NCI-H226 (cell line): ENCODE results near the gene SEPHS1.
A peak's percentile ranks its signal among the peaks of the same experiment; 100 is the strongest.
"Not testable (repeated sequence)": the region's sequence is repeated elsewhere in the genome, so short reads cannot be mapped to it uniquely, and the experiment has no call there.

Experiments used
- DNase-seq: peaks from one replicate; pipeline ENCODE4 v3.0.0-alpha.2; 2015

Gene SEPHS1, protein sequence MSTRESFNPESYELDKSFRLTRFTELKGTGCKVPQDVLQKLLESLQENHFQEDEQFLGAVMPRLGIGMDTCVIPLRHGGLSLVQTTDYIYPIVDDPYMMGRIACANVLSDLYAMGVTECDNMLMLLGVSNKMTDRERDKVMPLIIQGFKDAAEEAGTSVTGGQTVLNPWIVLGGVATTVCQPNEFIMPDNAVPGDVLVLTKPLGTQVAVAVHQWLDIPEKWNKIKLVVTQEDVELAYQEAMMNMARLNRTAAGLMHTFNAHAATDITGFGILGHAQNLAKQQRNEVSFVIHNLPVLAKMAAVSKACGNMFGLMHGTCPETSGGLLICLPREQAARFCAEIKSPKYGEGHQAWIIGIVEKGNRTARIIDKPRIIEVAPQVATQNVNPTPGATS

DNA sequence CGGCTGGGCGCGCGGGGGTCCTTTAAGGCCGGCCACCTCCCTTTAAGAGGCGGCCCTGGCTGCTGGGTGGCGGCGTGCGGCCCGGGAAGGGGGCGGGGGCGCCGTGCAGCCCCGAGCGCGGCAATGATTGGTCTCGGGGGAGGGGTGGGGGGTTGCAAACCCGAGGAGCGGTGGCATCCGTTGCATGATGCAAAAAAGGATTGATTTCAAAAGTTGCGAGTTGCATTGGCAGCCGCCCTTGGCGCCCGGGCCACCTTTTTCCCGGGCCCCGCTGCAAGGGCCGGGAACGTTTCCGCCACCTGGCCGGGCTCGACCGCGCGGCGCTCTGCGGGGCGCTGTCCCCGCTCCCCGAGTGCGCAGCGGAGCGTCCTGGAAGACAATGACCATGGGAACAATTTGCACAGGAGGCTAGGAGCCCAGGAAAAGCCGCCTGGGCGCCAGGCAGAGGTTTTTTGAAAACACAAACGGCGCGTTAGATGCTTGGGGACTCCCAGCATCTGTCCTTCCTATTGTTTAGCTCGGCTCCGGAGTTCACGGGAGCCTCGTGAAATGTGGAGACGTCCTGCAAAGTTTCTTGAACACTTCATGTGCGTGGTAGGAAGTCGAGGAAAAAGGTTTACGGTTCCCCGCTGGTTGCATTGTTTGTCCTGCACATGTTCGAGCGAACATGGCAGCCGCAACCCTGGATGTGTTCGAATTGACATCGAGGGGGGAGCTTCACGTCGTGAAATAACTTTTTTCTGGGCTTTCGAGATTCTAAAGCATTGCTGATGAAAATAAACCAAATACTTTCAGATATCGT lies at the start of gene SEPHS1:
TSS of gene SEPHS1 (minus strand) at position 78 of the 802 bp plus-strand sequence. CDS start 3,343 bp downstream, outside the sequence.
- peak; percentile 32 for DNase-seq

DNA sequence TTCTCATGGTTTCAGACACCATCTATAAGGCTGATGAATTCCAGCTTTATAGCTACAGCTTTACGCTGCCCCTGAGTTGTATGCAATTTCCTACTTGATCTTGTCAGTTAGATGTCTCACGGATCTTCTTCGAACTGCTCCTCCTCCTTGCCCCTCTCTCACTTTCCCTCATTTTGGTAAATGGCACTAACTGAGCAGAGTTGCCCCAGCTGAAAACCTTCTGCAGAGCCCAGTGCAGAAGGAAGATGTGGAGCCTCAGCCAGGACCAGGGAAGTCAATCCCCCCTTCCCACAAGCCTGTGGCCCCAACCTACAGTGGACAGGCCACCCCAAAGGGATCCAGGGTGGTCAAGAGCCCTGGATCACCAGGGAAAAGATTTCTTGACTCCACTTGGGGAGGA lies 49.0 kb upstream of the SEPHS1 start:
- no peak for DNase-seq

DNA sequence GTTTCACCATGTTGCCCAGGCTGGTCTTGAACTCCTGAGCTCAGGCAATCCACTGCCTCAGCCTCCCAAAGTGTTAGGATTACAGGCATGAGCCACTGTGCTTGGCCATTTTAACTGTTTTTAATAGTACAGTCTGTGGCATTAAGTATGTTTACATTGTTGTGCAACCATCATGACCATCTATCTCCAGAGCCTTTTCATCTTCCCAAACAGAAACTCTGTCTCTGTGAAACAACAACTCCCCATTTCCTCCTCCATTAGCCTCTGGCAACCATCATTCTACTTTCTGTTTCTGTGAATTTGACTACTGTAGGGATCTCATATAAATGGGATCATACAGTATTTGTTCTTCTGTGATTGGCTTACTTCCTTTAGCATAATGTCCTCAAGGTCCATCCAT lies 48.3 kb upstream of the SEPHS1 start:
- peak; percentile 17 for DNase-seq

DNA sequence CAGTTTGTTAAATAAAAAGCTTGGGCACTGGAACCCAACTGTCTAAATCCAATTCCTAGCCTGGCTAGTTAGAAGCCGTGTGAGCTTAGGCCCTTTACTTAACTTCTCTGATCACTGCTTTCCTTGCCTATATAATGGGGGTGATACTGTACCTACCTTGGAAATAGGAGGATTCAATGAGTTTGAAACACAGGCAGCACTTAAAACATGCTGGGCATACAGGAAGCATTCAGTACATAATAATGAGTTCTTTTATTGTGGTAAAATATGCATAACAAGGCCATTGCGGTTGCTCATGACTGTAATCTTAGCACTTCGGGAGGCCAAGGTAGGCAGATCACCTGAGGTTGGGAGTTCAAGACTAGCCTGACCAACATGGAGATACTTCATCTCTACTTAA lies 47.4 kb upstream of the SEPHS1 start:
- DNase-seq = no peak

DNA sequence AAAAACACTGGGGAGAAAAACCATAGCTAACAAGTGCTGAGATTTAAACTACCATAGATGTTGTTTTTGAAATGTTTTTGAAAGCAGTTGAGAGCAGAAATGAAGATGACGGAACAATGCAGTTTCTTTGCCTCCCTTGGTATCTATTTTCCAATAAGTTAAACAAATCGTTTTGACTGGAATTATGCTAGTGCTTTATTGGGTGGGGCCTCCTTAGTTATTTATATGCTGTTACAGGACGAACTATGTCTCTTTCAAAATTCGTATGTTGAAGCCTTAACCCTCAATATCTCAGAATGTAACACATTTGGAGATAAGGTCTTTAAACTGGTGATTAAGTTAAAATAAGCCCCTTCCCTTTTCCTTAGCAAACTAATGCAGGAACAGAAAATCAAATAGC lies 45.5 kb upstream of the SEPHS1 start:
- no peak for DNase-seq

DNA sequence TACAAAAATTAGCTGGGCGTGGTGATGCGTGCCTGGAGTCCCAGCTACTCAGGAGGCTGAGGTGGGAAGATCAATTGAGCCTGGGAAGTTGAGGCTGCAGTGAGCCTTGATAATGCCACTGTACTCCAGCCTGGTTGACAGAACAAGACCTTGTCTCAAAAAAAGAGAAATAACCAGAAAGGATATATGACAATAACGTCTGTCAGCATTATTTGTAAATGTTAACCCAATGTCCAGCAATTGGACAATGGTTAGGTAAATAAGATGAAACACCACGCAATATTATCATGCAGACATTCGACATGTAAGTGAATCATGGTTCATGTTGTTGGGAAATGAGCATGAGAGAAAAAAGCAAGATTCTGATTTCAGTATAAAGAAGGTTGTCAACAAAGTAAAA lies 44.6 kb upstream of the SEPHS1 start:
- no peak for DNase-seq

DNA sequence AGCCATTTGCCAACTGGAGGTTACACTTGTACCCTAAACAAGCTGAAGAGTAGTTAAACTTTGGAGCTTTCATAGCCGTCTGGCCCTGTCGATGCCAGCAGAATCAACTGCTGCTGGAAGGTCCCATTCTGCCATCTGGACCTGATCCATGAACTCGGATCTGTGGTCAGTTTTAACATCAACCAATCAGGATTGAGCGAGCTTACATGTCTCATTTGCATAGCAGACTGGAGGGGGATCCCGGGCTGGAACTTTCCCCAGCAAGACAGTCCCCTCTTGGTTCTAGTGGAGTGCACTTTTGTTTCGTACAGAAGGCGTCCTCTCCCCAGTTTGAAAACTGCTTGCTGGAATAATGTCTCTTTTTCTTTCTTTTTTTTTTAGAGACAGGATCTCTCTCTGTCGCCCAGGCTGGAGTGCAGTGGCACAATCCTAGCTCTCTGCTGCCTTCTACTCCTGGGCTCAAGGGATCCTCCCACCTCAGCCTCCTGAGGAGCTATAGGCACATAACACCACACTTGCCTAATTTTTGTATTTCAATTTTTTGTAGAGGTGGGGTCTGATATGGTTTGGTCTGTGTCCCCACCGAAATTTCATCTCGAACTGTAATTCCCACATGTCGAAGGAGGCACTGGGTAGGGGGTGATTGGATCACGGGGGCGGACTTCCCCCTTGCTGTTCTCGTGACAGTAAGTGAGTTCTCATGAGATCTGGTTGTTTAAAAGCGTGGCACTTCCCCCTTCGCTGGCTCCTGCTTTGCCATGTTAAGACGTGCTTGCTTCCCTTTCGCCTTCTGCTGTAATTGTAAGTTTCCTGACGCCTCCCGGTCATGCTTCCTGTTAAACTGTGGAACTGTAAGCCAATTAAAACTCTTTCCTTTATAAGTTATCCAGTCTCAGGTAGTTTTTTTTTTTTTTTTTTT lies 42.8 kb upstream of the SEPHS1 start:
- DNase-seq = no peak

DNA sequence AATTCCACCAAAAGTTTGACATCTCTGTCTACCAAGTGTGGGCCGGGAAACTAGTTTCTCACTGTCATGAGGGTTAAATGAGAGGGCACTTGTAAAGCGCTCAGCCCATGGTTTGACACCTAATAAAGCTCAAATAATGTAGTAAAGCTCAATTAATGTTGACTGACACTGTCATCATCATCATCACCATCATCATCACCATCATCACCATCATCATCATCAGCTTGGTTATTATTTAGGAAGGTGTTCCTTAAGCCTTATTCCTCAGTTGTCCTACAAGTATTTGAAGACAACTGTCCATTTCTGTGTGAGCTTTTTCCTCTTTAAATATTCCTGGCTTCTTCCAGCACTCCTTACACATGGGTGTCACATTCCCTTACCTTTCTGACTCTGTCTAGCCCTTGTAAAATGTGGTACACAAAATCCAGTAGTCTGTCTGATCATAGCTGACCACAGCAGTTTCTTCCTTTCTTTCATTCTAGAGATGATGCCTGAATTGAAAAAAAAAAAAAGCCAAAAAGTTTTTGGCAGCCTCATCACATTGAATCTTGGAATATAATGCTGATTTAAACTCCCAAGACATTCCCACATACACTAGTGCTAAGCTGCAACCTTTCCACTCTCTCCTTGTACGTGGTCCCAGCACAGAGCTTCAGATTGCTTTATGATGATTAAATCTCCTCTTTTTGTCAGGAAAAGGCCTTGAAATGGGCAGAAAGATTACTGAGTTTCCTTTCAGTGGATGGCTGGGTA lies 40.6 kb upstream of the SEPHS1 start:
- no peak for DNase-seq

DNA sequence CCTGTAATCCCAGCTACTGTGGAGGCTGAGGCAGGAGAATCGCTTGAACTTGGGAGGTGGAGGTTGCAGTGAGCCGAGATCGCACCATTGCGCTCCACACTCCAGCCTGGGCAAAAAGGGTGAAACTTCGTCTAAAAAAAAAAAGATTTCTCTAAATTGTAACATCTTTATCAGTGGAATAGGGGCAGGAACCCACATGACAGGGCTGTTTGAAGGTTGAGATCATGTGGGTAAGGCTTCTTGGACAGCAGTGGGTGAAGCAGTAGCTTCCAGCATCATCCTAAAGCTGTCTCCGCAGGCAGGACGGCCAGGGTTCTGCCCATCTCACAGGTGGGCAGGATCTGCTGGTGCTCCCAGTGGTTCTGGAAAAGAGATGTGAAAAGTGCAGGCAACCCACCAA lies 37.9 kb upstream of the SEPHS1 start:
- DNase-seq = no peak

DNA sequence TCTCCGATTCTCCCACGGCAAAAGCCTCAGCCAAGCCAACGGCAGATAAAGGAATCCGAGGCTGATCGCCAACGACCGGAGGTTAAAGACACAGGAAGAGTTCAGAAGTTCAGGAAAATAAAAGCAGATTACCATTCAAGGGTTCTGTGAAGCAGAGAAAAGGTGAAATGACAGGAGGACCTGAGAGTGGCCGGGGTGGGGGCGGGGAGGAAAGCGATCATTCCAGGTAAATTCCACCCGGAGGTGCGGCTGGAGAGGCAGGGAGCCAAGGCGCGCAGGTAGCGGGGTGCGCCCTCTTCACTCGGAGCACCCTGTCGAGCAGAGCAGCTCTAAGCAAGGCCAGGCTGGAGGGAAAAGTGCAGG lies 35.3 kb upstream of the SEPHS1 start:
- no peak for DNase-seq

DNA sequence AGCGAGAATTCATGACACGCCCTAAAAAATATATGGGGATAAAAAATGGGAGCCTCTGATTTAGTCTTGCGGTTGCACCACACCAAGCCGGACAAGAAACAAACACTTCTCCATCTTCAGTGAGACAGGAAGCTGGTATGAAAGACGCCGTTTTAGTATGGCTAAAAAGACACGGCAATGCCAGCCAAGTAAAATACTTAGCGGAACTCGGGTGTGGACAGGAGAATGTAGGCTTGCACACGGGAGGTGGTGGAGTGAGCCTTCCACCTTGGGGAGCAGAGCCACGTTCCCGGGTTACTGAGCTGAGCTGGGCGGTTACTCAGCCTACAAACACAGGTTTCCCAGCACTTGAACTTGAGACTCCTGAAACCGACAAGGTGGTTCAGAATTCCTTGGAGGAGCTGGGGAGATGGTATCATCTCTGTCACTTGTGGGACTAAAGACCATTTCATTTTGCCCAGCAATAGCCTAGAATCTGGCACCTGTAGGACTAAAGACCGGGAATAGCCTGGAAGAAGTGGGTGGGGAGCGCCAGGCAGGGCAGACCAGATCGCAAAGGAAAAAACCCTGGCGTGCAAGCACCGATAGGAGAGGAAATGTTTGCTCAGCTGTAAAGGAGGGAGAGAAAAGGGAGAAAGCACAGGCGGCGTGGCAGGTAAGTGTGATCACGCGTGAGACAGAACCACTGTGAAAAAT lies 34.8 kb upstream of the SEPHS1 start:
- DNase-seq = no peak

DNA sequence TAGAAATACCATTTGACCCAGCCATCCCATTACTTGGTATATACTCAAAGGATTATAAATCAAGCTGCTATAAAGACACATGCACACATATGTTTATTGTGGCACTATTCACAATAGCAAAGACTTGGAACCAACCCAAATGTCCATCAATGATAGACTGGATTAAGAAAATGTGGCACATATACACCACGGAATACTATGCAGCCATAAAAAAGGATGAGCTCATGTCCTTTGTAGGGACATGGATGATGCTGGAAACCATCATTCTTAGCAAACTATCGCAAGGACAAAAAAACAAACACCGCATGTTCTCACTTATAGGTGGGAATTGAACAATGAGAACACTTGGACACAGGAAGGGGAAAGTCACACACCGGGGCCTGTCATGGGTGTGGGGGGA lies 31.0 kb upstream of the SEPHS1 start:
- DNase-seq = not testable (repeated sequence)

DNA sequence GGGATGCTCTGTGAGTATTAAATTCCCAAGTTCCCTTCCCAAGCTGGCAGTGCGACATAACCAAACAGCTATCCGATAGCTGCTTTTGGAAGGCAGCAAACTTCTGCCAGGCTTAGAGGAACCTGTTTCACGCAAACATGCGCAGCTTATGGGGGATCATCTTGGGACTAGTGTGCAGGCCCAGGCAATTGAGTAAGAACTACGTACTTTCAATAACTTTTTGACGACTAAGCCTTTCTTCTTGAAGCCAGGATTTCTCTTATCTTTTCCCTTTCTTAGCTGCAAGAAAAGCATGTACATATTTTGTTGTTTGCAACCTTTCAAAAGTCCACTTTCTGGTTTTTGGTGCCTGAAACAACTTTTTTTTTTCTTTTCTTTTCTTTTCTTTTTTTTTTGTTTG lies 28.7 kb upstream of the SEPHS1 start:
- DNase-seq = no peak

DNA sequence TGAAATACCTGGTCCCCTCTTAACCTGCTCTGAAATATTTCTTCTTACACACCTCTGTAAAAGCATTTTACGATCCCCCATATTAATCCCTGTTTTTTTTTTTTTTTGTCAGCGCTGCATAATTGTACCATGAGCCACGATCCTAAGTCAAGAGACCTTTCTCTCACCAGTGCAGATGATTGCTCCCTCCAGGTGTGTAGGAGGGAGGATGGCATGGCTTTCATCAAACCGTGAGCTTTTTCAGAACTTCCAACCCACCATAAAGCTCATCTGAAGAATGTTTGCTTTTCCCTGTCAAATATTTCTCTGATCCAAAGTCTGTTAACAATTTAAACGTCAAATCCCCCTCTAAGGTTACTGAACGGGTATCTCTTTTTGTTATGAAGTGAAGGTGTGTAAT lies 28.2 kb upstream of the SEPHS1 start:
- DNase-seq = no peak

DNA sequence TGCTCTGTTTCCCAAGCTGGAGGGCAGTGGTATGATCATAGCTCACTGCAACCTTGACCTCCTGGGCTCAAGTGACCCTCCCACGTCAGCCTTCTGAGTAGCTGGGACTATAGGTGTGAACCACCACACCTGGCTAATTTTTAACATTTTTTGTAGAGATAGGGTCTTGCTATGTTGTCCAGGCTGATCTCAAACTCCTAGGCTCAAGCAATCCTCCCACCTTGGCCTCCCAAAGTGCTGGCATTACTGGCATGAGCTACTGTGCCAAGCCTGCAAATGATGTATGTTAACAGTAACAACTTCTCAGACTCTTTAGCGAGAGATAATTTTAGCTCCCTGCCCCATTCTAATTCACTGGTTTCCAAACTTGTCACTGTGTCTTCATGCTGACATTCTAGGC lies 27.7 kb upstream of the SEPHS1 start:
- no peak for DNase-seq

DNA sequence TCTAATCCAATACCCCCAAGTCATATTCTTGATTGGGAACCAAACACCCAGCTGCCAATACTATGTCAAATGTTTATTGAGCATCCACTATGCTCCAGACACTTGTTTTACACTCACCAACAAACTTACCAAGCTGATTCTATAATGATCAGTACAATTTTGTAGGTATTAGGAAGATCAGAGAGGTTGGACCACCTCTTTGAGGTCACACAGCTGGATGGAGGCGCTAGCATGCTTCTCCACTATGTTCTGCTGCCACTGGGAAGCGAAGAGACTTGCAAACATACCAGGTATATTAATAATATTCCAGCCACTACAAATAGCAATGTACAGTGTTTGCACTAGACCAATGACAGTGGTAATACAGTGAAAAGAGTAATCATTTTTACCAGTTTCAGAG lies 25.6 kb upstream of the SEPHS1 start:
- DNase-seq = no peak

DNA sequence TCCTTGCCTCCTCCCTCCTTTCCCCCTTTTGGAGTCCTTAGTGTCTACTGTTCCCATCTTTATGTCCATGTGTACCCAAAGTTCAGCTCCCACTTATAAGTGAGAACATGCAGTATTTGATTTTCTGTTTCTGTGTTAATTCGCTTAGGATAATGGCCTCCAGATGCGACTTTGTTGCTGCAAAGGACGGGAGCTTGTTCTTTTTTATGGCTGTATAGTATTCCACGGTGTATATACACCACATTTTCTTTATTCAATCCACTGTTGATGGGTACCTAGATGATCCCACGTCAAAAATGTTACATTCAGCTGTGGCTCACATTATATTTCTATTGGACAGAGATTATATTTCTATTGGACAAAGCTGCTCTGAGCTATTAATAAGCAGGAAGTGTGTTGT lies 24.4 kb upstream of the SEPHS1 start:
- DNase-seq = no peak

DNA sequence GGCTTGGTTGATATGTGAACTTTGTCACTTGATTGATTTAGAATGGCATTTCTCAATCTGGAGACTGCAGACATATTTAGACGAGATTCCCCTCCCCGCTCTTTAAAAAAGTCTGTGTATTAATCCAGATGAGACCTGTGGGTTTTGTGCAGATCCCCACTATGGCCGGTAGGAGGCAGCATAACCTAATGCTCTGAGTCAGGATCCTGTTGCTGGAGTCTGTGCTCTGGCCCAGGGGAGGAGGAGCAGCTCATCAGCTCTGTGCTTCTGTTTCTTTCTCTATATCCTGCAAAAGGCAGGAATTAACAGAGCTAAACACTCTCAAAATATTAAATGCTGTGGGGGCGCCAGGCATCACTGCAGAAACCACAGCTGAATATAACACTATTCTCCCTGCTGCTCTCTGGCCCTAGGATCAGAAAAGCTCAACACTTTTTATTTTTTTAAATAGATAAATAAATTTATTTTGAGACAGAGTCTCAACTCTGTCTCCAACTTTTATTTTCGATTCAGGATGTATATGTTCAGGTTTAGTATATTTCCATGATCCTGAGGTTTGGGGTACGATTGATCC lies 23.9 kb upstream of the SEPHS1 start:
- DNase-seq = peak; percentile 66

DNA sequence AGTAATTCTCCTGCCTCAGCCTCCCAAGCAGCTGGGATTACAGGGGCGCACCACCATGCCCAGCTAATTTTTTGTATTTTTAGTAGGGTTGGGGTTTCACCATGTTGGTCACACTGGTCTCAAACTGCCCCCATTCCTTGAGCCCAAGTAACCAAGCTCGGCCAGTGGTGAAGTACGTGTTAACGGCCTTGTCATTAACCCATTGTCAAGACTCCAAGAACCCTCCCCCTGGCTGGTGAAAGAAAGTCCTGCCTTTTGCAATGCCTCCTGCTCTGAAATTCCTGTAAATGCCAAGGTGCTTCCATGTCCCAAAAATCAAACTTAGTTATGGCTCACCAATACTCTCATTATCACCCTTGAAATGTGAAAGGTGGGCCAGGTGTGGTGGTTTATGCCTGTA lies 18.8 kb upstream of the SEPHS1 start:
- DNase-seq = no peak

DNA sequence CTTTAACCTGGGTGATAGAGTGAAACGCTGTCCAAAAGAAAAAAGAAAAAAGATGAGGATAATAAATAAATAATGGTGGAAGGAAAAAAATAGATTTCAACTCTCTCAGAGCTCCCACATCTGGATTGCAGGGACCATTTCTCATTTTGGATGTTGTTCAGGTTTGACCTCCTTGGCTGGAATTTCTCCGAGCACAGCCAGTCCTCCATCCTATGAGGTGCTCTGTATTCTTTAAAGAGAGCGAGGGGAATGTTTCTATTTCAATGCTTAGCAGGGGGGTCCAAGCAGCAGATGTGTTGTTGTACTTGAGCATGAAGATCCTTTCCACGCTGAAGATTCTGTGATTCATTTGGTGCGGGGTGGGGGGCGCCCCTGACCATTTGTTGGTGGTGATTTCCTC lies 17.7 kb upstream of the SEPHS1 start:
- no peak for DNase-seq

DNA sequence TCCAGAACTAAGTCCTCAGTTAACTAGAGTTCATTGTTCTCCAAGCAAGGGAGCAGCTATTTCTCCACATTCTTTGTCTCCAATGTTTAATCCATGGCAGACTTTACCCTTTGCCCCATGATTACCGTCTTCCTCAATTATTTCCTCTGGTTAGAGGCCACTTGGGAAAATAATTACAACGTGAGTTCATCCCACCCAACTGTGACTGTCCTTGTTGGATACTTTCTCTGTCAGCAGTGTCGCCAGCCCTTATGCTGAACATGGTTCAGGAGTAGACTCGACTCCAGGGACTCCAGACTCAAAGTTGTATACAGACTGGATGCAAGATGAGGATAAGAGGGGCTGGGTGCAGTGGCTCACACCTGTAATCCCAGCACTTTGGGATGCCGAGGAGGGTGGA lies 17.1 kb upstream of the SEPHS1 start:
- DNase-seq = no peak

DNA sequence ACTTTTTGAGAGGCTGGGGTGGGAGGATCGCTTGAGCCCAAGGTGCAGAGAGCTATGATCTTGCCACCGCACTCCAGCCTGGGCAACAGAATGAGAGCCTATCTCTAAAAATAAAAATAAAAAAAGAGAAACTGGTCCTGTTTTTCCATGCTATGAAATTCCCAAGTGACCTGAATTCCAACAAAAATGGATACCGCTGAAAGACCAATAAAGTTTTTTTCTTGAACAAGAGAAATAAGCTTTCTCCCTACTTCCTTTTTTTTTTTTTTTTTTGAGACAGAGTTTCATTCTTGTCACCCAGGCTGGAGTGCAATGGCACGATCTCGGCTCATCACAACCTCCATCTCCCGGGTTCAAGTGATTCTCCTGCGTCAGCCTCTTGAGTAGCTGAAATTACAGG lies 12.5 kb upstream of the SEPHS1 start:
- no peak for DNase-seq
